Measurements from ENCODE around the gene SDHA. TPM values are rescaled to one million over a fixed set of nuclear protein-coding genes. Genes with fewer than 3 reads are reported as not detected.

SDHA gene
- 72.8 and 78.4 TPM in 2 replicates for total RNA-seq (2014; rRNA removed)
- polyA plus RNA-seq (2012) = 107 TPM

DNA sequence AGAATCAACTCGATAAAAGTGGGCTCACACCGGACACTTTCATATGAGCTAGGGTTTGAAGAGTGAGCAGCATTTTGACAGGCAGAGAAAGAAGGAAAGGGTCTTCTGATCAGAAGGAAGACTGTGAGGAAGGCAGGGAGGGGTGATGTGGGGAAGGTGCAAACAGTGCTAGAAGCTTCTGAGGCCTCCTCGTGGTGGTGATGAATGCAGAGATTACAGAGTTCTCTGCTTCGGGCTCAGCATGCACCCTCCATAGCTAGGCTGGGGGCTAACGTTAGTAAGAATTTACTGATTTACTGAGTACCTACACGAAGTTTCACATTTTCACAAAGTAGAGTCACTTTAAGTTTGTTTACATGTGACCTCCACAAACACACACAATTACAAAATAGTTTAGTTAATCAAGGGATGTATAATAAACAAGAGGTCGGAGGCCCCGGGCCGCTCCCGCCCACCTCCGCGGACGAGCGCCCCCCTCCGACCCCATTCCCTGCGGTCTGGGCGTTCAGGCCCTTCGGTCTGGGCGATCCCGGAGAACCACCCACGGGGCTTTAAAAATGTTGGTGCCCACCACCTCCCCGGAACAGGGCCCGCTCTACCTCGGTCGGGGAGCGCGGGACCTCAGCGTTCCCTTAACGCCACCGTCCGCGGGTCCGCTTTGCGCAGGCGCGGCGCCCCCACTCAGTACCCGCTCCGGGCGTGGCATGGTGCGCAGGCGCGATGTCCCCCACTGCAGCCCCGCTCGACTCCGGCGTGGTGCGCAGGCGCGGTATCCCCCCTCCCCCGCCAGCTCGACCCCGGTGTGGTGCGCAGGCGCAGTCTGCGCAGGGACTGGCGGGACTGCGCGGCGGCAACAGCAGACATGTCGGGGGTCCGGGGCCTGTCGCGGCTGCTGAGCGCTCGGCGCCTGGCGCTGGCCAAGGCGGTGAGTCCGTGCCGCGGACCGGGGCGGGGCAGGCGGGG is at the start of gene SDHA, which contains the start of gene CCDC127:
TSS of gene SDHA (plus strand) at position 827 of the 963 bp plus-strand sequence. CDS start at position 863, 36 bp downstream.
TSS of gene CCDC127 (minus strand) at position 660 of the 963 bp plus-strand sequence. CDS start 1,304 bp downstream, outside the sequence.
- peak; percentile 85 for DNase-seq (ENCODE audit: low read depth)

DNA sequence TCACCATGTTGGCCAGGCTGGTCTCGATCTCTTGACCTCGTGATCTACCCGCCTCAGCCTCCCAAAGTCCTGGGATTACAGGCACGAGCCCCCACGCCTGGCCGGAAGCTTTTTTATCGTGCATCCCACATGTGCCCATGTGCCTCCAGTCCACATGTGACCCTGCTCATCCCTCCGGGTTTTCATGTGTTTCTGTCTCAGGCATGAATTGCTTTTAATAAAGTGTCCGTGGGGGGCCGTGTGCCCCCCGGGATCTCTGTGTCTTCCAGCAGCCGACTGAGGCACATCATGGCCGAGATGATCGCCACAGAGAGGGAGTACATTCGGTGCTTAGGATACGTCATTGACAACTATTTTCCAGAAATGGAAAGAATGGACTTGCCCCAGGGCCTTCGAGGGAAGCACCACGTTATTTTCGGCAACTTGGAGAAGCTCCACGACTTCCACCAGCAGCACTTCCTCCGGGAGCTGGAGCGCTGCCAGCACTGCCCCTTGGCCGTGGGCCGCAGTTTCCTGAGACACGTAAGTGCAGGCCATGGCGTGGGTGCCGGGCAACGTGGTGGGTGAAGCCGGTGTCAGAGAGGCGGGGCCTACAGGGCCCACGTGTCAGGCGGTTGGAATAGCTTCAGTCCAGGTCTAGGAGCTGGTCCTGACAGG is 48.9 kb upstream of the SDHA start:
- DNase-seq (ENCODE audit: low read depth) = no peak

DNA sequence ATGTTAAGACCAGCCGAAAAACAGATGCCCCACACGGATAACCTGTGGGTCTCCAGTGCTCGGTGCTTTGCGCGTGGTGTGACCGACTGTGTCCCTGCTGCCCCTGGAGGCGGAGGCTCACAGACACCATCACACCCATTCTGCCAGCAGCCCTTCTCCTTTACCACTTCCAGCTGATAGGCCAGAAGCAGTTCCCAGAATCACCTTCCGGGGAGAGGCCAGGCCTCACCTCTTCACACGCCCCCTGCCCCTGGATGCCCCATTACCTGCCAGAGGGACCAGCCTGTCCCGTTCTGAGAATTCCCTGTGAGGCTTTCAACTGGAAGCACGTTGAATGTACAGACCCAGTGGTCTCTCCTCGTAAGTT is 48.4 kb upstream of the SDHA start:
- DNase-seq (ENCODE audit: low read depth) = no peak

DNA sequence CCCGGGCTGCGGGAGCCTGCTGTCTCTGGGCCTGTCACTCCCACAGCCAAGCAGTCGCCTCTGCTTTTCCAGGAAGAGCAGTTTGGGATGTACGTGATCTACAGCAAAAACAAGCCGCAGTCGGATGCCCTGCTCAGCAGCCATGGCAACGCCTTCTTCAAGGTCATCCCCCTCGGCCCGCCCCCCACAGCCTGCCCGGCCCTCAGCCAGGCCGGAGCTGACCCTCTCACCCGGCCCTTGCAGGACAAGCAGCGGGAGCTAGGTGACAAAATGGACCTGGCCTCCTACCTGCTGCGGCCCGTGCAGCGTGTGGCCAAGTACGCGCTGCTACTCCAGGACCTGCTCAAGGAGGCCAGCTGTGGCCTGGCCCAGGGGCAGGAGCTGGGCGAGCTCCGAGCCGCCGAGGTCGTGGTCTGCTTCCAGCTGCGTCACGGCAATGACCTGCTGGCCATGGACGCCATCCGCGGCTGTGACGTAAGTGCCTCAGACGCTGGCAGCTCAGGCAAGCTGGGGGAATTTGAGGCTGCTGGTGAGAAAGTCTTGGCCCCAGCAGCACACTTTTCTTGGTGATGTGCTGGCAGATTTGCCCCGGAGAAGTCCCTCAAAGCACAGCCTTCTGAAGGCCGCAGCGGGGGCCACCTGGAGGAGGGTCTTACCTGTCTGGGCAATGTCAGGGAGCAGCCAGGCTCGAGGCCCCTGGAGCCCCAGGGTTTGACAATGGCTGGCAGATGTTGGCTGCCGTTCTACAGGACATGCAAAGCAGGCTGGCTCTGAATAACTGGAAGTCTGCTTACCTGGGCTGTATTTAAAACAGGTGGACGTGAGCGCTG is 46.9 kb upstream of the SDHA start:
- DNase-seq (ENCODE audit: low read depth) = no peak

DNA sequence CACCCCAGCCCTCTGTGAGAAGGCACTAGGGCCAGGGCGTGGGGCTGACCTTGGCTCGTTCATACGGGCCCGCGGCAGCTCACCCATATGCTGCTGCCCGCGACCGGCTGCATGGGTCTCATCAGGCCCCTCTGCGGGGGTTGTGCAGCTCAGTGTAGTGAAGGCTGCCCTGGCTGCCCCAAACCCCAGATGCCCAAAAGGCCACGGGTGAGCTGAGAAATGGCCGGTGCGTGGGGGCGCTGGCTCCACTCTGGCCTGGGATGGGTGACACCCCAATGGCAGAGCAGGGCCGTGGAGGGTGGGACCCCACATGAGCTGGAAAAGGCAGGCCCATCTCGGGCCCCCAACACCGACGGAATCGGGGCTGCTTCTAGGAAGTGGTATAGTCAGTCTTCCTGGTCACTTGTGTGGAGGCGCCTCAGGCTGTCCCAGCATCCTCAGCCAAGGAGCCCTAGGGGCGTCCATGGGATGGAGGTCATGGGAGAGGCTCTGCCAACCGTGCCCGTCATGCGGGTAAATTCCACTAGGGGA is 46.3 kb upstream of the SDHA start:
- no peak for DNase-seq (ENCODE audit: low read depth)

DNA sequence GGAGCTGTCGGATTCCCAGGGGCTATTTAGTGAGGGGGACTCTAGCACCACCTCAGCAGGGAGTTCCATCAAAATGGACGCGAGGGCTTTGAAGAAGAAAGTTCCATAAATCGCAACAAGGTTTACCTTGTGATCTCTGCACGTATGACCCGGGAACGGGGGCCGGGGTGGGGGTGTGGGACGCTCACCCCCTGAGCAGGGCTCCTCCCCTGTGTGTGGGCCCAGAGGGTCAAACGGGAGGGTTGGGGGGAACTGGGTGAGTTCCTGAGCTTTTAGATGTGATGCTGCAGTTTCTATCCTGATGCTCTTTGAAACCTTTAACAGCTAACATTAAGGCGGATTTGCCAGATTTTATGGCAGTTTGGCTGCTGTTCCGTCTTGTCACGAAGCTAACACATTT is 45.7 kb upstream of the SDHA start:
- DNase-seq (ENCODE audit: low read depth) = no peak

DNA sequence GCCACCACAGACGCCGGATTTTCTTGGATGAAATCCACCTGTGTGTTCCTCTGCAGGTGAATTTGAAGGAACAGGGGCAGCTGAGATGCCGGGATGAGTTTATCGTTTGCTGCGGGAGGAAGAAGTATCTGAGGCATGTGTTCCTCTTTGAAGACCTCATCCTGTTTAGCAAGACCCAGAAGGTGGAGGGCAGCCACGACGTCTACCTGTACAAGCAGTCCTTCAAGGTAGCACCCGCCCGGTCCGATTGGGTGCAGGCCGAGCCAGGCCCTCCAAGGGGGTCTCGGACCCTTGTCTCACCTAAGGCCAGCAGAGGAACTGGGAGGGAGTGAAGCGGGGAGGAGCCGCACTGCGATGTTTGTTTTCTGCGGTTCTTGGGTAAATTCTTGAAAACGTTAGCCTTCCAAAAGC is 45.3 kb upstream of the SDHA start:
- DNase-seq (ENCODE audit: low read depth) = no peak

DNA sequence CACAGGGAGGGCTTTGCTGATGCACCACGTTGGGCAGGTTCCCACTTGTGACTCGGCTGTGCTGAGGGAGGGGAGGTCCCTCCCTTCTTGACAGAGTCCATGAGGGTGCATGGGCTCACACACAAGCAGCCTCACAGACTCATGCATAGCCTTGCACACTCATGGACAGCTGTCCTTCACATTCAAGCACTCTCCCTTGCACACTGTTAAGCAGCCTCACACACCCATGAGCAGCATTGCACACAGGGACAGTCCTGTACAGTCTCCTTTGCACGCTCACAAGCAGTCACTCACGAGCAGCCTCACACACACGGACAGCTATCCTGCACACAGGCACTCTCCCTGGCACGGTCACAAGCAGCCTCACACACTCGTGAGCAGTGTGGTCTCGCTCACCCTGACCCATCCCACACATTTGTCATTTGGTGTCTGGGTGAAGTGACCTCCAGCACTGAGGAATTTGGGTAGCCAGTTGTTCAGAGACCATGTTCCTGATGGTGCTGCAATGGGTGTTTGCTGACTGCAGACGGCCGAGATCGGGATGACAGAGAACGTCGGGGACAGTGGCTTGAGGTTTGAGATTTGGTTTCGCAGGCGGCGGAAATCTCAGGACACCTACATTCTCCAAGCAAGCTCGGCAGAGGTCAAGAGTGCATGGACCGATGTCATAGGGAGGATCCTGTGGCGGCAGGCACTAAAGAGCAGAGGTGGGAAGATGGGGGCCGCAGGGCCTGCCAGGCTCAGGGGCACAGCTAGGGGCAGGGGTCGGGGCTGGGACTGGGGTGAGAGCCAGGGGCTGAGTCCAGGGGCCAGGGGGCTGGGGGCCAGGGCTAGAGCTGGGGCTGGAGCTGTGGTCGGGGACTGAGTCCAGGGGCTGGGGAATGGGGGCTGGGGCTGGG is 44.5 kb upstream of the SDHA start:
- no peak for DNase-seq (ENCODE audit: low read depth)

DNA sequence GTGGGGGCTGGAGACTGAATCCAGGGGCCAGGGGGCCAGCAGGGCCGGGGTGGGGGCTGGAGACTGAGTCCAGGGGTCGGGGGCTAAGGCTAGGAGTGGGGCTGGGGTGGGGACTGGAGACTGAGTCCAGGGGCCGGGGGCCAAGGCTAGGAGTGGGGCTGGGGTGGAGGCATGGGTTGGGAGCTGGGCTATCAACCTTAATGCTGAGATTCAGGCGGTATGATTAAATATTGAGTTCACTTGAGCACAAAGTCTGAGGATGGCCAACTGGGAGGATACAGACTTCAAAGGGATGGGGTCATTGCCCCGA is 43.9 kb upstream of the SDHA start:
- DNase-seq (ENCODE audit: low read depth) = no peak

DNA sequence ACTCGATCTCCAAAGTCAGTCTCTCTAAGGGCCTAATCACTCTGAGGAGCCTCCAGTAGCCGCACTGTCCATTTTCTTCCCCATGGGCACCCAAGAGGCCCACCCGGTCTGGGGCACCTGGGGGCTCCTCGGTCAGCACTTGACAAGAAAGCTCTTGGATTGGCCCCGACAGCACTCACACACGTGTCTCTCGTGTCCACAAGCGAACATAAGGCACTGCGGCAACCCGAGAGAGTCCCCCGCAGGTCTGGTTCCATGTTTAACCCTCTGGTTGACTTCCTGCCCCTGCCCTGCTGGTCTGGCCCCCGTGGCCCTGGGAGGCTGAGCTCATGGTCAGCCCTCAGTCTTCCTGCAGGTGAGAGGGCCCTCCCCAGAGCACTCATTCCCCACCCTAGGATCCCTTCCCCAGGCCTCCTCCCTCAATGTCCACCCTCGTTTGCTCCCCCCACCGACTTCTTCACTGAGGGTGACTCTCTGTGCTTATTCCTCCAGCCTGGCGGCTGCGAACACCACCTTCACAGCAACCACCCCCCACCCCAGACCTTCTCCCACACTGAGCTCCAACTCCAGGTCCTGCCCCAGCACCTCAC is 43.1 kb upstream of the SDHA start:
- no peak for DNase-seq (ENCODE audit: low read depth)

DNA sequence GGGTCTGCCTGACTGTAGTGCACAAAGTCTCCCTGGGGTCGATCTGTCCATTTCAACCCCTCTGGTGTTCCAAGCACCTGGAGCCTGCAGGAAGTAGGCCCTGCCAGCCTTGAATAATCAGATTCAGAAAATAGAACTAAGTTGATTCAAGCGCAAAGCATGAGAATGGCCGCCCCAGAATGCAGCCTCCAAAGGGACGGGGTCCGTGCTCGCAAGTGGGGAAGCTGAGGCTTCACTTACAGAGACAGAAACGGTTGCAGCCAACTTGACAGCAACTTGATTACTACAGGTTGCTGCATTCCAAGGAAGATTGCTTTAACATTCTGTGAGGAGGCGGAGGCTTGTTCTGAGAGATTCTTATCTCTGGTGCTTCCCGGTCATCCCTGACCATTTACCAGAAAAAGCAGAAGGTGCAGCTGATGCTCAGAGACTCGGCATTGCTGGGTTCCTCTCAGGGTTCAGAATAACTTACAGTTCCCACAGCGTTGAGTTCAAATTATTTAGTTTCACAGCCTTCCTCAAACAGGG is 41.8 kb upstream of the SDHA start:
- no peak for DNase-seq (ENCODE audit: low read depth)

DNA sequence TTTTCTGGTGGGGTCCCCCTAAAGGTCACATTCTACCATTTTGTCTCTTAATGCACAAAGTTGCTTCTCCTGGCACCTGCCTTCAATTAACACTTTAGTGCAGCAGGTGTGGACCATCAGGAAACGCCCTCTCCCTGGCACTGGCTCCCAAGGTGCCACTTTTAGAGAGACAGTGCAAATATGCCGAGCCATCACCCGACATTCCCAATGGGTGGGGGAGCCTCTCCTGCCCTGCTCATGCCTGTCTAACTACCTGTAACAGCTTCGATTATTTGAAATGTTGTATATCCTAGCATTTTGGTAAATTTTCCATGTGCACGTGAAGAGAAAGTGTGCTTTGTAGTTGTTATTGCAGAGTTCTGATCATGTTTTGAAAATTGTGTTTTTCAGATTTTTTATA is 40.0 kb upstream of the SDHA start:
- no peak for DNase-seq (ENCODE audit: low read depth)

DNA sequence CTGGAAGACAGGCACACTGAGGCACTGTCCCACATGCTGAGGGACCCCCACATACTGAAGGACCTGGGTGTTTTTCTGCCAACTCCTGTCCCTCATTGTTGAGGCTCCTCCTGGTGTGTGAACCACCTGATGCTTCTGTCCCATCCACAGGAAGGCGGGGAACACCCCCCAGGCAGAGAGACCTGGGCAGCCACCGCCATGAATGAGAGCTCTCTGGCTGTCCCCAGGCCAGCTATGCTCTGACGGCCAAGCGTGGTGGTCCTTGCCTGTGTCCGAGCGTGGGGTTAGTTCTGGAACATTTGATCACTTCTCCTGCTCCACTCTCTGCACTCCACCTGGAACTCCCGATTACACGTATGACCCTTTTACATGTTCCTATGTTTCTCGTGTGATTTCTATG is 38.7 kb upstream of the SDHA start:
- DNase-seq (ENCODE audit: low read depth) = no peak

DNA sequence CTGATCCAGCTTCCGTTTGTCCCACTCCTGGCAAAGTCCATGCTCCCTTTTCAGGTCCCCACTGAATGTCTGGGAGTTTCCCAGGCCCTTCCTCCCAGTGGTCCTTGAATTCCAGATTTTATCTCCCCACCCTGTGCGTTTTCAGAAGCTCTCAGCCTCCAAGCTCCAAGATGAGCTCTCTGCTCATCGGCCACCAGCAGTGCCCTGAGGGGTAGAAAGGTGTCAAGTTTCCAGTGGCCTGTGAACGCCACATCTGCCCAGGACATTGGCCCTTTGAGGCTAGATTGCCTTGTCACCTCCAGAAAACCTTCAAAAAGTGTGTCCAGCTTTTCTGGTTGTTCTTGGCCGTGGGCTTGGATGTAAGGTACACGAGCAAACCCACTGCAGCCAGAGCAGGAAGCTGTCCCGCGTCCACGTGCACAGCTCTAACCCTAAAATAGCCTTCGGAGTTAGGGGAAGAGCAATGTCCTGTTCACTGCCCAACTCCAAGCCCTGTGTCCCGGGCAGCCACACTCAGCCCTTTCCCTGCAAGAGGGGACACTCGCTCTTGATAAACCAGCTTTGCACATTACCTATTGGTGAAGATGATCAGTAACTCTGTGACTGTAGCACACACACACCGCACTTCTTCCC is 37.7 kb upstream of the SDHA start:
- DNase-seq (ENCODE audit: low read depth) = no peak

DNA sequence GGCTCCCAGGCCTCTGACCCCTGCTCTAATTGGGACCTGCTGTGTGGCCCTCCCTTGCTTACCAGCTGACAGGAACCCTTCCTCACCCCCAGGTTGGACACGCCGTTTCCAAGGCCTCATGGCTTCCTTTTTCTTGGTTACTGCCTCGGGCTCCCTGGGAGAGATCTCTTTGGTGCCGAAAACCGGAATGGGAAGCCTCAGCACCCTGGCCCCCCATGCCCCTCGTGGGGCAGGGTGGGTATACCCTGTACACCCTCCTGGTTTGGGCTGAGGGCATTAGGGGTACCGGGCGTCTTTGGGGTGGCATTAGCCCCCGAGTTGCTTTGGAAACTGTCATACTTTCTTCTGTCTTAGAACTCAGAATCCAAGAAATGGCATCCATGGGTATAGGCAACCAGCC is 37.0 kb upstream of the SDHA start:
- no peak for DNase-seq (ENCODE audit: low read depth)

DNA sequence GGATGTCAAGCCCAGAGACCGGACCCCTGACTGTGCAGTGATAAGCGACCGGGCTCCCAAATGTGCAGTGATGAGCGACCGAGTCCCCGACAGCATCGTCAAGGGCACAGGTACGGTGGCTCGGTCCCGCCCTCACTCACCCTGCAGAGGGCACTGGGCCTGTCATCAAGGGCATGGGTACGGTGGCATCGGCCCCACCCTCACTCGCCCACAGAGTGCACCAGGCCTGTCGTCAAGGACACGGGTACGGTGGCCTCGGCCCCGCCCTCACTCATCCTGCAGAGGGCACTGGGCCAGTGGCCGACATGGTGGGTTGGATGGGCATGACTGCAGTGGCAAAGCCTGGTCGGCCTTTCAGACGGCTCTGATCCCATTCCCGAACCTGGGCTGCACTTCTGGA is 36.6 kb upstream of the SDHA start:
- no peak for DNase-seq (ENCODE audit: low read depth)

DNA sequence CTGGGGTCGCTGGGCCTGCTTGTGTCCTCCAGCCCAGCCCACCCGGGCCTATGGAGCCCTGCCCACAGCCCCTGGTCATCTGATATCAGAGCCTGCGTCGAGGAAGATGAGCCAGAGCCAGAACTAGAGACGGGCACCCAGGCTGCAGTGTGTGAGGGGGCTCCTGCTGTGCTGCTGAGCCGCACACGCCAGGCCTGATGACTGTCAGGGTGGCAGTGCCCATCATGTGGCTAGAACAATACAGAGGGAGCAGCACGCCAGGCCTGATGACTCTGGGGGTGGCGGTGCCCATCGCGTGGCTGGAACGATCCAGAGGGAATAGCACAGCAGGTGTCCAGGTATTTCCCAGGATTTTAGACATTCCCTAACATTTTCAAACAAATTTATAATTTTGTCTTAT is 36.0 kb upstream of the SDHA start:
- no peak for DNase-seq (ENCODE audit: low read depth)

DNA sequence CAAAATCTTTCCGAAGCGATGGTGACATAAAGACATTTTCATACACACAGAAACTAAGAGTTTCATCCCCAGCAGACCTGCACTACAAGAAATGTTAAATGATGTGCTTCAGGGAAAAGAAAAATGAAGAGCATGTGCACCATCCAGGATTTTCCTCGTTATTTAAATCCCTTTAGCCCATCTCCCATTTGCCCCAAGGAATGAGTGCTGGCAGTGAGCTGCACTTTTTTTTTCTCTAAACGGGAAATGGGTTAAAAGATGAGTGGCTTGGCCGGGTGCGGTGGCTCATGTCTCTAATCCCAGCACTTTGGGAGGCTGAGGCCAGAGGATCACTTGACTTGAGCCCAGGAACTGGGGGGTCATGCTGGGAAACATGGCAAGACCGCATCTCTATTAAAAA is 33.6 kb upstream of the SDHA start:
- DNase-seq (ENCODE audit: low read depth) = no peak

Data from LHCN-M2 (cell line).